ENCODE data around the gene UNC5B.

DNA sequence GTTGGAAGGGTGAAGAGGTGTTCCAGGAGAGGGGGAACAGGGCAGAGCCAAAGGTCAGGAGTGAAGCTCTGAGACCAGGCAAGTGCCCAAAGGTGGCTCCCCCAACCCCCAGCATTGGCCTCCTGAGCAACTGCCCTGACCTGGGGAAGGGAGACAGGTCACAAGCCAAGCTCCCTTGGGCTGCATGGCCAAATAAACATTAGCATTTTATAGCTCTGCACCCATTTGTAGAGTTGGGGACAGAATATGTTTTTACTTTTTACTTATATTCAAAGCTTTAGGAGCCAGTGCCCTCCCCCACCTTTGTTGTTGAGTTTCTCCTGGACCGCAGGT, 4.0 kb downstream of the UNC5B start:
- TF ChIP-seq EZH2 (optimal IDR thresholded peaks at IDR 0.05; ENCODE audit: low read depth, low read length), result no peak
- TF ChIP-seq, protein P1, sequence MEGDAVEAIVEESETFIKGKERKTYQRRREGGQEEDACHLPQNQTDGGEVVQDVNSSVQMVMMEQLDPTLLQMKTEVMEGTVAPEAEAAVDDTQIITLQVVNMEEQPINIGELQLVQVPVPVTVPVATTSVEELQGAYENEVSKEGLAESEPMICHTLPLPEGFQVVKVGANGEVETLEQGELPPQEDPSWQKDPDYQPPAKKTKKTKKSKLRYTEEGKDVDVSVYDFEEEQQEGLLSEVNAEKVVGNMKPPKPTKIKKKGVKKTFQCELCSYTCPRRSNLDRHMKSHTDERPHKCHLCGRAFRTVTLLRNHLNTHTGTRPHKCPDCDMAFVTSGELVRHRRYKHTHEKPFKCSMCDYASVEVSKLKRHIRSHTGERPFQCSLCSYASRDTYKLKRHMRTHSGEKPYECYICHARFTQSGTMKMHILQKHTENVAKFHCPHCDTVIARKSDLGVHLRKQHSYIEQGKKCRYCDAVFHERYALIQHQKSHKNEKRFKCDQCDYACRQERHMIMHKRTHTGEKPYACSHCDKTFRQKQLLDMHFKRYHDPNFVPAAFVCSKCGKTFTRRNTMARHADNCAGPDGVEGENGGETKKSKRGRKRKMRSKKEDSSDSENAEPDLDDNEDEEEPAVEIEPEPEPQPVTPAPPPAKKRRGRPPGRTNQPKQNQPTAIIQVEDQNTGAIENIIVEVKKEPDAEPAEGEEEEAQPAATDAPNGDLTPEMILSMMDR (IDR thresholded peaks at IDR 0.05; ENCODE audit: low read length), result no peak
